Endodermal cell (in vitro differentiated cells): ENCODE measurements around the gene CES2. TPM values are rescaled to one million over a fixed set of nuclear protein-coding genes. Genes with fewer than 3 reads are reported as not detected.

Experiments used
- DNase-seq: peaks from one replicate; pipeline ENCODE4 v3.0.0-alpha.2; 2017
- H3K27ac ChIP-seq: 2 replicates; pipeline ENCODE4 v1.5.1; 2013; ENCODE audit warnings: mild to moderate bottlenecking, low read depth, low read length, moderate library complexity
- H3K27me3 ChIP-seq: 2 replicates; pipeline ENCODE4 v1.6.1; 2013; ENCODE audit warnings: mild to moderate bottlenecking, low read length, moderate library complexity; ENCODE audit not compliant: insufficient read depth, control insufficient read depth, poor library complexity, severe bottlenecking
- H3K36me3 ChIP-seq: 2 replicates; pipeline ENCODE4 v1.7.0; 2013; ENCODE audit warnings: mild to moderate bottlenecking, low read length, moderate library complexity; ENCODE audit not compliant: control insufficient read depth, insufficient read depth
- H3K4me1 ChIP-seq: one replicate; pipeline ENCODE4 v1.7.0; 2013; ENCODE audit warnings: low read length; ENCODE audit not compliant: control insufficient read depth, insufficient read depth
- H3K4me3 ChIP-seq: 2 replicates; pipeline ENCODE4 v1.5.1; 2013; ENCODE audit warnings: mild to moderate bottlenecking, low read length, moderate library complexity
- H3K9ac ChIP-seq: 2 replicates; pipeline ENCODE4 v1.6.1; 2013; ENCODE audit warnings: mild to moderate bottlenecking, low read length, moderate library complexity; ENCODE audit not compliant: poor library complexity, severe bottlenecking; ENCODE audit errors: extremely low read depth
- H3K9me3 ChIP-seq: 2 replicates; pipeline ENCODE4 v1.6.1; 2013; ENCODE audit warnings: mild to moderate bottlenecking, low read length, moderate library complexity; ENCODE audit not compliant: control insufficient read depth
- H3K27ac Mint-ChIP-seq: 2 replicates; pipeline ENCODE4 v1.8.0; 2020; ENCODE audit warnings: mixed read lengths
- H3K27me3 Mint-ChIP-seq: 2 replicates; pipeline ENCODE4 v1.8.0; 2021; ENCODE audit warnings: mild to moderate bottlenecking, mixed read lengths; ENCODE audit not compliant: insufficient read depth
- H3K36me3 Mint-ChIP-seq: 2 replicates; pipeline ENCODE4 v1.8.0; 2020; ENCODE audit warnings: low read depth, mixed read lengths
- H3K4me1 Mint-ChIP-seq: 2 replicates; pipeline ENCODE4 v1.8.0; 2020; ENCODE audit warnings: mixed read lengths
- H3K4me3 Mint-ChIP-seq: 2 replicates; pipeline ENCODE4 v1.8.0; 2020; ENCODE audit warnings: mild to moderate bottlenecking, moderate library complexity, mixed read lengths
- H3K9me3 Mint-ChIP-seq: 2 replicates; pipeline ENCODE4 v1.8.0; 2020; ENCODE audit warnings: mild to moderate bottlenecking, mixed read lengths
- WGBS, 2 experiments: methylation state at CpG; one replicate each; pipeline versions ENCODE4 v1.1.5 to v1.1.7; 2013; ENCODE audit warnings: missing lambda C conversion rate in 2 of 2, mixed read lengths in 1 of 2; ENCODE audit not compliant: insufficient coverage in 1 of 2, insufficient read length in 1 of 2; 5-methylcytosine and 5-hydroxymethylcytosine counted together
- total RNA-seq, 2 donors: library from RNA; stranded (reverse); fragmentation: NEBNext Ultra II Directional in 1 of 2; extraction: Animal tissue kit (Norgen Biotek cat#: 25700) in 1 of 2; gene quantifications; 2 replicates in 1 of 2; 3 replicates in 1 of 2; pipeline ENCODE4 v1.2.1, GENCODE V29; 2021
- TF ChIP-seq, protein P1 (sequence below): fragments of 200-600 bp; sonication (generic); conservative IDR thresholded peaks from 2 replicates; pipeline ENCODE4 v1.5.0; 2021; ENCODE audit warnings: antibody characterized with exemption, mild to moderate bottlenecking

CES2 gene
- total RNA-seq, 2 donors from 2014 or later, result 28.7 to 36.8 TPM

- no peak overlapping the region for H3K27ac ChIP-seq
- TF ChIP-seq, protein P1, sequence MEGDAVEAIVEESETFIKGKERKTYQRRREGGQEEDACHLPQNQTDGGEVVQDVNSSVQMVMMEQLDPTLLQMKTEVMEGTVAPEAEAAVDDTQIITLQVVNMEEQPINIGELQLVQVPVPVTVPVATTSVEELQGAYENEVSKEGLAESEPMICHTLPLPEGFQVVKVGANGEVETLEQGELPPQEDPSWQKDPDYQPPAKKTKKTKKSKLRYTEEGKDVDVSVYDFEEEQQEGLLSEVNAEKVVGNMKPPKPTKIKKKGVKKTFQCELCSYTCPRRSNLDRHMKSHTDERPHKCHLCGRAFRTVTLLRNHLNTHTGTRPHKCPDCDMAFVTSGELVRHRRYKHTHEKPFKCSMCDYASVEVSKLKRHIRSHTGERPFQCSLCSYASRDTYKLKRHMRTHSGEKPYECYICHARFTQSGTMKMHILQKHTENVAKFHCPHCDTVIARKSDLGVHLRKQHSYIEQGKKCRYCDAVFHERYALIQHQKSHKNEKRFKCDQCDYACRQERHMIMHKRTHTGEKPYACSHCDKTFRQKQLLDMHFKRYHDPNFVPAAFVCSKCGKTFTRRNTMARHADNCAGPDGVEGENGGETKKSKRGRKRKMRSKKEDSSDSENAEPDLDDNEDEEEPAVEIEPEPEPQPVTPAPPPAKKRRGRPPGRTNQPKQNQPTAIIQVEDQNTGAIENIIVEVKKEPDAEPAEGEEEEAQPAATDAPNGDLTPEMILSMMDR, result no peak
- peaks cover 5% of the 10 kb centered on the region for H3K4me1 ChIP-seq
- DNase-seq, result no peak
- Mint-ChIP-seq H3K36me3 (peaks cover 10% of the 10 kb centered on the region), H3K4me1 (peaks cover 12% of the 10 kb centered on the region), H3K27me3 (no peaks in the 10 kb centered on the region), H3K4me3 (no peak overlapping the region), H3K9me3 (no peaks in the 10 kb centered on the region), H3K27ac (no peak overlapping the region)
- H3K36me3 ChIP-seq, result peaks cover 5% of the 10 kb centered on the region
- H3K4me3 ChIP-seq, result no peak overlapping the region
- H3K27me3 ChIP-seq, result no peaks in the 10 kb centered on the region
- WGBS, 2 experiments, result 77 to 95% methylated on average over 2 to 4 of the region's 4 CpGs
- no peaks in the 10 kb centered on the region for H3K9me3 ChIP-seq
- H3K9ac ChIP-seq, result no peak overlapping the region
Observed at GRCh38 chr16:66891360-66891759, 44.0 kb upstream of the CES2 start.

- Mint-ChIP-seq H3K4me1 (peaks cover 11% of the 10 kb centered on the region), H3K36me3 (peaks cover 10% of the 10 kb centered on the region), H3K9me3 (no peaks in the 10 kb centered on the region), H3K27me3 (no peaks in the 10 kb centered on the region), H3K4me3 (no peak overlapping the region), H3K27ac (no peak overlapping the region)
- no peak for DNase-seq
- H3K27me3 ChIP-seq, result no peaks in the 10 kb centered on the region
- no peak overlapping the region for H3K9ac ChIP-seq
- H3K9me3 ChIP-seq, result no peaks in the 10 kb centered on the region
- peaks cover 5% of the 10 kb centered on the region for H3K36me3 ChIP-seq
- TF ChIP-seq, protein P1, result no peak
- H3K4me1 ChIP-seq, result peaks cover 5% of the 10 kb centered on the region
- no peak overlapping the region for H3K27ac ChIP-seq
- WGBS, 2 experiments, result 86 to 91% methylated on average over 2 to 5 of the region's 6 CpGs
- no peak overlapping the region for H3K4me3 ChIP-seq
Observed at GRCh38 chr16:66891797-66892196, 43.5 kb upstream of the CES2 start.

DNA sequence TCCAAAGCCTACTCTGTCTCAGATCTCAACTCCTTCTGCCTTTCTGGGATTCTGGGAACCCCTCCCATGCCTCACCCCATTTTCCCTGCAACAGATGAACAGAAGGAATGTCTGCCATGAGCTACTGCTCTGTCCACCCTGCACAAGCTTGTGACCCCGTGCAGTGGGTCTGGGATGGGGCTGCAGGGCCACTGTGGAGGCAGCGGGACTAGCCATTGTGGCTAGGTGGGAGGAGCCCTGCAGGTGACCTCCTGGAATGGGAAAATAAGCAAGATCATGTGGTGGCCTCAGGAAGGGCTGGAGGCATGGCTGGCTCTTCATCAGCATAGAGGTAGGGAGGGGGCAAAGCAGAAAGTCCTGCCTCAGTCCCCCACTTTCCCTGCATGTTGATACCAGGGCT, 41.3 kb upstream of the CES2 start:
- no peak for DNase-seq
- Histone ChIP-seq H3K4me1 (no peaks in the 10 kb centered on the region), H3K27me3 (no peaks in the 10 kb centered on the region), H3K9ac (no peak overlapping the region), H3K4me3 (no peak overlapping the region), H3K36me3 (peaks cover 5% of the 10 kb centered on the region), H3K27ac (no peak overlapping the region), H3K9me3 (no peaks in the 10 kb centered on the region)
- WGBS, 2 experiments, result 90 to 100% methylated on average over 1 to 2 of the region's 2 CpGs
- H3K27ac Mint-ChIP-seq, result no peak overlapping the region
- no peaks in the 10 kb centered on the region for H3K9me3 Mint-ChIP-seq
- no peaks in the 10 kb centered on the region for H3K27me3 Mint-ChIP-seq
- TF ChIP-seq, protein P1, result no peak
- H3K4me1 Mint-ChIP-seq, result peaks cover 4% of the 10 kb centered on the region
- no peak overlapping the region for H3K4me3 Mint-ChIP-seq
- no peaks in the 10 kb centered on the region for H3K36me3 Mint-ChIP-seq
